NAMALWA (cell line): ENCODE measurements around the gene BUB1B.
"Not testable (repeated sequence)": the region's sequence is repeated elsewhere in the genome, so short reads cannot be mapped to it uniquely, and the experiment has no call there.

Experiments used
- DNase-seq: peaks from one replicate; pipeline ENCODE4 v3.0.0-alpha.2; 2015; ENCODE audit warnings: low spot score

Gene BUB1B, protein sequence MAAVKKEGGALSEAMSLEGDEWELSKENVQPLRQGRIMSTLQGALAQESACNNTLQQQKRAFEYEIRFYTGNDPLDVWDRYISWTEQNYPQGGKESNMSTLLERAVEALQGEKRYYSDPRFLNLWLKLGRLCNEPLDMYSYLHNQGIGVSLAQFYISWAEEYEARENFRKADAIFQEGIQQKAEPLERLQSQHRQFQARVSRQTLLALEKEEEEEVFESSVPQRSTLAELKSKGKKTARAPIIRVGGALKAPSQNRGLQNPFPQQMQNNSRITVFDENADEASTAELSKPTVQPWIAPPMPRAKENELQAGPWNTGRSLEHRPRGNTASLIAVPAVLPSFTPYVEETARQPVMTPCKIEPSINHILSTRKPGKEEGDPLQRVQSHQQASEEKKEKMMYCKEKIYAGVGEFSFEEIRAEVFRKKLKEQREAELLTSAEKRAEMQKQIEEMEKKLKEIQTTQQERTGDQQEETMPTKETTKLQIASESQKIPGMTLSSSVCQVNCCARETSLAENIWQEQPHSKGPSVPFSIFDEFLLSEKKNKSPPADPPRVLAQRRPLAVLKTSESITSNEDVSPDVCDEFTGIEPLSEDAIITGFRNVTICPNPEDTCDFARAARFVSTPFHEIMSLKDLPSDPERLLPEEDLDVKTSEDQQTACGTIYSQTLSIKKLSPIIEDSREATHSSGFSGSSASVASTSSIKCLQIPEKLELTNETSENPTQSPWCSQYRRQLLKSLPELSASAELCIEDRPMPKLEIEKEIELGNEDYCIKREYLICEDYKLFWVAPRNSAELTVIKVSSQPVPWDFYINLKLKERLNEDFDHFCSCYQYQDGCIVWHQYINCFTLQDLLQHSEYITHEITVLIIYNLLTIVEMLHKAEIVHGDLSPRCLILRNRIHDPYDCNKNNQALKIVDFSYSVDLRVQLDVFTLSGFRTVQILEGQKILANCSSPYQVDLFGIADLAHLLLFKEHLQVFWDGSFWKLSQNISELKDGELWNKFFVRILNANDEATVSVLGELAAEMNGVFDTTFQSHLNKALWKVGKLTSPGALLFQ

DNA sequence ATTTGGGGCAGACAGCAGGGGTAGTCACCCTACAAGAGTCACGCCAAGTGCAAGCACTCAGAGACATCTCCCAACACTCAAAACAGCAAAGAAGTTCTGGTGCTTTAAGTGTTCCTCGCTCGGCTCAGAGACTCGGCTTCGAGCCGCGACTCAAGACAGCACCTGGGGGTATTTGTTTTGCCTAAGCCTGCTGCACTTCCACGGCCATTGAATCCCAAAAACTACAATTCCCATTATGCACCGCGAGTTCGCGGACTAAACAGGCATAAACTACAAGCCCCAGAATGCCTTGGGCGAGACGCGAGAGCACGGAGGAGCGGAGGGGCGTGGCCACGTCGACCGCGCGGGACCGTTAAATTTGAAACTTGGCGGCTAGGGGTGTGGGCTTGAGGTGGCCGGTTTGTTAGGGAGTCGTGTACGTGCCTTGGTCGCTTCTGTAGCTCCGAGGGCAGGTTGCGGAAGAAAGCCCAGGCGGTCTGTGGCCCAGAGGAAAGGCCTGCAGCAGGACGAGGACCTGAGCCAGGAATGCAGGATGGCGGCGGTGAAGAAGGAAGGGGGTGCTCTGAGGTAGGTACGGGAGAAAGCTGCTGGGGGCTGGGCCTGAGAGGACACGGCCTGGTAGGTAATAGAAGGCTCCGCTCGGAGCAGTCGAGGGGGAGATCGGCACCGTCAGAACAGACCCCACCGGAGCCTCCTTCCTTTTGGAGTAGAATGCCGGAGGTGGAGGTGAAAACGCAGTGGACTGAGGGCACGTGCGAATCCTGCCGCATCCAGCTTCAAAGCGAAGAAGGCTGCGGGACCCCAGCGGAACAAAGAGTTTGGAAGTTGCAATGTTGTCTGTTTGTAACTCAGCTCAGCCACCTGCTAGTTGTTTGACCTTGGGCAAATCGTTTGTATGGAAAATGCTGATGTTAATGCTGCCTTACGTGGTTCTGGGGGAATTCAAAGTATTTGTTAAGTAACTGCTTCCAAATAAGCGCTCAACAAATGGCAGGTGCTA lies at the start of gene BUB1B:
TSS of gene BUB1B (plus strand) at position 381 of the 1,000 bp plus-strand sequence. CDS start at position 533, 152 bp downstream.
- peak; percentile 99 for DNase-seq

DNA sequence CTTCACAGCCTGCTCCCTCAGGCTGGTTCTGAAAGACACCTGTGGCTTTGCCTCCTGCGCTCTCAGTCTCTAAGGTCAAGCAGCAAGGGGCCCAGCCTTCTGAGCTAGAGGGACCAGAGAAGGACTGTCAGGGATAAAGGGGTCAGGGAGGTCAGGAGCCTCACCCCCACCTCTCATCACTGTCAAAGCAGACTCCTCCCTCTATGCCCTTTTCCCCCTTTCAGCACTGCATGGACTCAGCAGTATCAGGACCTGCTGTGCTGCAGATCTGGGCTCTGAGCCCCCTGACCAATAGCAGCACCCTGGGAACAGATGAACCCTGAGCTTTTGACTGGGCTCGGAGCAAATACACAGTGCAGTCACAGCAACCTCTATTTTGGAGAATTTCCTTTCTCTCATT lies 49.0 kb upstream of the BUB1B start:
- no peak for DNase-seq

DNA sequence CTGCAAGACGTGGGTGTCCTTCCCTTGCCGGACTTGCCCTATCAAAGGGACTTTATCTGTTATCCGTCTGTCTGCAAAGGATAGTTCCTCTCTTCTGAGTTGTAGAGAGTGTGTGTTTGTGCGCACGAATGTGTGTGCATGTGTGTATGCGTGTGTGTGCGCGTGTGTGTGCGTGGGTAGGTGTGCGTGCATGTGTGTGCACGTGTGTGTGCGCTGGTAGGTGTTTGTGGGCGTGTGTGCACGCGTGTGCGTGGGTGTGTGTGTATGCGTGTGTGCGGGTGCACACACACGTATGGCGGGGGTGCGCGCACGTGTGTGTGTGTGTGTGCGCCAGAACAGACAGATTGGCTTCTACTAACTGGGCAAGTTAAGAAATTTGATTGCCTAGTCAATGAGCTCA lies 48.1 kb upstream of the BUB1B start:
- DNase-seq = no peak

DNA sequence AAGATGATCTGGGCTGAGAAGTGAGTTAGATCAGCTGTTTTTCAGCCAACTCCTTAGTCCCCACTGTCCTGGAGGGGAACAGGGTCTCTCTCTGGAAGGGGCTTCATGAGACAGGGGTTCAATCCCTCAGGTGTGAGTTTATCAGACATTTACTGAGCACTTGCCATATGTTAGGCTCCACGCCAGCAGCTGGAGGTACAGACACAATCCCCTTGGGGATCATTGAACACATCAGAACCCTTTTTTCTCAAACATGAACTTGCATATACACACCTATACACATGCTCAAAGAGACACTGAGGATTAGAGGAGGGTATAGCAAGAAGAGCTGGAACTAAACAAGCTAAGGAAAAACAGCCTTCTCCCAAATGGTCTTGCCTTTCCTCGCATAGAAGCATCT lies 46.7 kb upstream of the BUB1B start:
- DNase-seq = peak; percentile 49

DNA sequence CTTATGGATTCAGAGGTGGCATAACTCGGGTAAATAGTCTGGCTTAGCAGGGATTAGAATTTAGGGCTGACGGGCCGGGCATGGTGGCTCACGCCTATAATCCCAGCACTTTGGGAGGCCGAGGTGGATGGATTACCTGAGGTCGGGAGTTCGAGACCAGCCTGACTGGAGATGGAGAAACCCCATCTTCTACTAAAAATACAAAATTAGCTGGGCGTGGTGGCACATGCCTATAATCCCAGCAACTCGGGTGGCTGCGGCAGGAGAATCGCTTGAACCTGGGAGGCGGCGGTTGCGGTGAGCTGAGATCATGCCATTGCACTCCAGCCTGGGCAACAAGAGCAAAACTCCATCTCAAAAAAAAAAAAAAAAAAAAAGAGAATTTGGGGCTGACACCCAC lies 45.8 kb upstream of the BUB1B start:
- not testable (repeated sequence) for DNase-seq

DNA sequence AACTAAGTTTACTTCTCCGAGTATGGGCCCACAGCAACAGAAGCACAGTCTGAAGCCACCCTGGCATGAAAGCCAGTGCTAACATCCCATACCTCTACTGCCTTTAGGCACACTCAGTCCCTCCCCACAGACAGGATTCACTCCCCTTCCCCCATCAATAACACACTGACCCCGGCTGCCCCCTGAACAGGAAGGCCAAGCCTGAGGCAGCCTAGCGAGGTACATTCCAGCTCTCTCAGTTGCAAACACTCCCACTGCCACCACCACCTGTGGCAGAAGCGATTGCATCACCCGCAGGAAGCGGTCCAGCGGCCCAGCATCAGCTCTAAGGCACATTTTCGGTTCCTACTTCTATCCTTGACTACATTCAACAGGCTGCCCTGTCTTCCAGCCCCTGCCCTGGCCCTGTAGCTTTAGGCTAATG lies 45.2 kb upstream of the BUB1B start:
- DNase-seq = peak; percentile 94

DNA sequence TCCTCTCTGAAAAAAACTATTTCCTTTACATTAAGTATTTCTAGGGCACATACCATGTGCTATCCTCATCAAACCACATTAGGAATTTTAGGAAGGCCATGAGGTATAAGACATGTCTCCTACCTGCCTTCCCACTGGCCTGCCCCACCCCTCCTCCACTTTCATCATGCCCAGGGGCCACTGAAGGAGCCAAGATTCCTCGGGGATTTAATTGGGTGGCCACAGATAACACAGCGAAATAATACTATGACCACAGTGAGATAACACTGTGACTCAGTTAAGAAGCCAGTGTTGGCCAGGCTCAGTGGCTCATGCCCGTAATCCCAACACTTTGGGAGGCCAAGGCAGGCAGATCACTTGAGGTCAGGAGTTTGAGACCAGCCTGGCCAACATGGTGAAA lies 42.4 kb upstream of the BUB1B start:
- DNase-seq = no peak

DNA sequence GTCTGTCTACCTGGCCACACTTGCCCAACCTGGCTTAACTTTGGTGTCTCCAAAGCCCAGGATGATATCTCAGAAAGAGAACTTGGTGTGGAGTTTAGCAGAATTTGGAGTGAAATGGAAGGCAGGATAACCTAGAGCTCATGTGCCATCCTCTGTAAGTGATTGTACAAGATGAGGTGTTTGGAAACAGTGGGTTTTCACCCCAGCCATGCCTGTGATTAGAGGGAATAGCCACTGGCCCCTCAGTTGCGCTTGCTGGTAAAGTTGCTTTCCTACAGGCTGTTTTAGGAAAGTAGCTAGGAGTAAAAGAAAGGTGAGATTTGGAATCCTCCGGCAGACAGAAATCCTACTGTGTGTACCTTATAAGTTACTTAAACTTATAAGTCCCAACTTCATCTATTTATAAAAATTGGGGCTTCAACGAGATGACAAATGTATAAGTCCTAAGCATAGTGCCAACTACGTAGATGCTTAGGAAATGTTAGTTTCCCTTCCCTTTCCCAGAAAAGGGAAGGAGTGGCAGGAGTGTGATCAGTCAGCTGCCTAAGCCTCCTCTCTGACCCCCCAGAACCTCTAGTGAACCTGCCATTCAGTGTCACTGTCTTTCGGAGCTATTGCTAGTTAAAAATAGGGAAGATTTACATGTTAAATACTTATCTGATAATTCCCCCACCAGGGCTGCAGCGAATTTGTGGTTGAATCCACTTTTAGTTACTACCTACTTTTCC lies 38.8 kb upstream of the BUB1B start:
- DNase-seq = no peak

DNA sequence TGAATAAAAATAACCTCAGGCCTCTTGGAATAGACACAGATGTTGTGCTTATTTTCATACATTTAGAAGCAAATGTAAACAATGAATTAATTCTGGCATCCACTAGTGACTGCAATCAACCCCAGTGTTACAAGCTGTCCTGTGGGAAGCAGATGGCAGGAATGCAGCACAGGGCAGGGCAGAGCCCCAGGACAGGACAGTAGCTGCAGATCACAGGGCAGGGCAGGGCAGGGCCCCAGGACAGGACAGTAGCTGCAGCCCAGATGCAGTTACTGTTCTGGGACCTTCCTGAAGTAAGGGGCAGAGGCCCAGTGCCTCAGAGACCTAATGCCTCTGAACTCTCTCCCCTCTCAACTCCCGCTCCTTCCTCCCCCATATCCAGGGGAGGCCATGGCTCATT lies 37.9 kb upstream of the BUB1B start:
- not testable (repeated sequence) for DNase-seq

DNA sequence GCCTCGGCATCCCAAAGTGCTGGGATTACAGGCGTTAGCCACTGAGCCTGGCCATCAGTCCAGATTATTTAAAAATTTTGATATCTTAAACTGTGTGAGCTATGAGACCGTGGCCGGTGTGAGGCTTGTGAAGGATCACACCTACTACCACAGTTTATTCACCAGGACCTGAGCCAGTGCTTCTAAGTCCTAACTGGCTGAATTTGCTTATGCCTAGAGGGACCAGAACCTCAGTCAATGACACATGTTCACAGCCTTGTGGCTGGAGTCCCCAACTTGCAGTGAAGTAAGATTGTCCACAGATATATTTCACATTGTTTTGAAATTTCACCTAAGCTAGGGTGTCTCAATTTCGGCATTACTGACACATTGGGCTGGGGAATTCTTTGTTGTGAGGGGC lies 37.0 kb upstream of the BUB1B start:
- DNase-seq = not testable (repeated sequence)

DNA sequence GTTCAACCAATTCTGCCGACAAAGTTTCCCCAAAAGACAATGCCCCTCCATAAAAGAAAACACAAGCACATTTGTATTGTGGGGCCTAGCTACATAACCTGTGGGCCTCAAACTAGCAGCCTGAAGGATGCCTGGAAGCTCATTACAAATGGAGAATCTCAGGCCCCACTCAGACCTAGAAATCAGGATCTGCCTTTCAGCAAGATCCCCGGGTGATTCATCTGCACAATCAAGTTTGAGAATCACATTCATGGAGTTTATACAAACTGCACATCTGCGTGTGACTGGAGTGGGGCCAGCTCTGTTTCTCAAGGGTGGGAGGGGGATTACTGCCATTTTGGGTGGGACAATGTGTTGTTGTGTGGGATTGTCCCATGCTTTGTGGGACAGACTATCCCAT lies 36.5 kb upstream of the BUB1B start:
- DNase-seq = not testable (repeated sequence)

DNA sequence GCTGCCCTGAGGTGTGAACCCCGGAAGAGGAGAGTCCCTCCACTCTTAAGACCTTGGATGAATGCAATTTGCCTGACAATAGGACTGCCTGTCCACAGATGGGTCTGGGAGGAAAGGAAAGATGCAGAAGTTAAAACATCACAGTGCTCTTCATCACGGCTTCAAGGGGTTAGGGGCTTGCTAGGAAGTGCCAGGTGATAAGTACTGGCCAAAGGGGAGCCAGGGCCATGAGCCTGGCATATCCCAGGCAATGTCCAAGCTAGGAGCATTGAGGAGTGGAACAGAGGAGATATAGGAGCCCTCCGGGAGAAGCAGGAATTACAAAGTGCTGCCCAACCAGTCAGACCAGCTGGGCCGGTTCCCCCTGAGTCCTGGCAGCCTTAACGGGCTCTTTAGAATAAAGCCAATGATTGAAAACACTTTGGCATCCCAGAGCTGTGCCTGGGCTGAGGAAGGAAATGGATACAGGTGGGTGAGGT lies 36.0 kb upstream of the BUB1B start:
- not testable (repeated sequence) for DNase-seq

DNA sequence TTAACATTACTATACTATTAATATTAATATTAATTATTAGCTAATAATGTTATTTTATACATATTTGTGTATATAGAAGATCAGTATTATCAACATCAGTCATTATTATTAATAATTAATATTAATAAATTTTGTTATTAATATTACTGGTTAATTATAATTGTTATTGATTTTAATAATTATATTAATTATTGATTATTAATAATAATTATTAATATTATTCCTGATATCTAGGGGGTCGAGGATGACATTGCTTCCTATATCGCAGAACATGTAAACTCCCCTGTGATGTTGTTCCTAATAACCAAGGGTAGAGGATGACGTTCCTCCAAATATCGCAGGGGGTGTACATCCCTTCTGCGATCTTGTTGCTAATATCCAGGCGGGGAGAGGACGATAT lies 34.9 kb upstream of the BUB1B start:
- DNase-seq = no peak

DNA sequence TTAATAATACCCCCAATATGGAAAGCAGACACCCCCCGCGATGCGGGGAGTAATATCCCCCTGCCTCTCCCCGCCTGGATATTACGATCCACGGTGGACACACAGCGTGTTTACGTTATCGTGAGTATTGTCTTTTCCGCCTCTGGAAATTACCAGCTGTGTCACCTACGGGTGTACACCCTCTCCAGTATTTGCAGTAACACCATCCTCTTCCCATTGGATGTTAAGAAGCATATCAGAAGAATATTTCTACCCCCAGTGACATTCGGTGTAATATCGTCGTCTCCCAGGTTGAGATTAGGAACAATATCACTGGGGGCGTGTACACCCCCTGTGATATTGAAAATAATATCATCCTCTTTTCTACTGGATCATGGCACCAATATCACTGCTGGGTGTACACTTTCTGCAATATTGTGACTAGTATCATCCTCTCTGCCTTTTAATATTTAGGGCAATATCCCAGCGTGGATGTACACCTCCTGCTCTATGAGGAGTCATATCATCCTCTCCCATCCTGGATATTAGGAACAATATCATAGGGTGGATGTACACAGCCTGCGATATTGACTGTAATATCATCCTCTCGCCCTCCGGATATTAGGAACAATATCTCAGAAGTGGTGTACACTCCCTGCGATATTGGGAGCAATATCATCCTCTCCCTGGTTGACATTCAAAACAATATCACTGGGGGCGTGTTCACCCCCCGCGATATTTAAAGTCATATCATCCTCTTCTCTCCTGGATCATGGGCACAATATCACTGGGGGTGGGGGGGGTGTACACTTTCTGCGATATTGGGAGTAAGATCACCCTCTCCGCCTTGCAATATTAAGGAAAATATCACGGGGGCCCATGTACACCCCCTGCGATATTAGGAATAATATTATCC lies 31.9 kb upstream of the BUB1B start:
- no peak for DNase-seq

DNA sequence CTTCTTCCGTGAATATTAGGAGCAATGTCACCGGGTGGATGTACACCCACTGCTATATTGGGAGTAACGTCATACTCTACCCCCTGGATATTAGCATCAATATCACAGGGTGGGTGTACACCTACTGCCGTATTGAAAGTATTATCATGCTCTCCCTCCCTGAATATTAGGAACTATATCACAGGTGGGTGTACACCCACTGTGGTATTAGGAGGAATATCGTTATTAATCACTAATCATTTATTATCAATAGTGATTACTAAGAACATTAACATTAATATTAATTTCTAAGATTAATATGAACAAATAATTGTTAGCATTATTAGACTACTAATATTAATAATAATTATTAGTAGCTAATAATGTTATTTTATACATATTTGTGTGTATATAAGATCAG lies 30.8 kb upstream of the BUB1B start:
- DNase-seq = no peak

DNA sequence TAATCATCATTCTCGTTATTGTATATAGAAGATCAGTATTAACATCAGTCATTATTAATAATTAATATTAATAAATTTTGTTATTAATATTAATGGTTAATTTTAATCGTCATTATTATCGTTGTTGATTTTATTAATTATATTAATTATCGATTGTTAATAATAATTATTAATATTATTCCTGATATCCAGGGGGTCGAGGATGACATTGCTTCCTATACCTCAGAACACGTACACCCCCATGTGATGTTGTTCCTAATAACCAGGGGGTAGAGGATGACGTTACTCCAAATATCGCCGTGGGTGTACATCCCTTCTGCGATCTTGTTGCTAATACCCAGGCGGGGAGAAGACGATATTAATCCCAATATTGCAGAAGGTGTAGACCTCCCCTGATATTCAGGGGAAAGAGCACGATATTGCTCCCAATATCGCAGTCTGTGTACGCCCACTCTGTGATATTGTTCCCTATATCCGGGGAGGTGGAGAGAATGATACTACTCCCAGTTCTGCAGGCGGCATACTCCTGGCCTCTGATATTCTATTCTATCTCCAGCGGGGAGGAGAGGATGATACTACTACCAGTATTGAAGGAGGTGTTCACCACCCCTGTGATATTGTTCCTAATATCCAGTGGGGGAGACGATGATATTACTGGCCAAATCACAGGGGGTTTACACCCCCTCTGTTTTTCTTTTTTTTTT lies 29.9 kb upstream of the BUB1B start:
- DNase-seq = no peak

DNA sequence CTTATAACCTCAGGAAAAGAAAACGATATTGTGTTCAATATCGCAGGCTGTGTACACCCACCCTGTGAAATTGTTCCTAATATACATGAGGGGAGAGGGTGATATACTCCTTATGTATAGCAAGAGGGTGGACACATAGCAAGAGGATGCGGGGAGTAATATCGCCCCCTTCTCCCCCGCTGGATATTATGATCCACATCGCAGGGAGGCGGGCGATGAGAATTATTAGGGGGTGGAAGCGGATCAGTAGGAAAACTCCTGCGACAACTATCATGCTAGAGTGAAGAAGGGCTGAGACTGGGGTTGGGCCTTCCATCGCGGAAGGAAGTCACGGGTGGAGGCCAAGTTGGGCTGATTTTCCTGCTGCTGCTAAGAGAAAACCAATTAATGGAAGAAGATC lies 27.3 kb upstream of the BUB1B start:
- DNase-seq = no peak

DNA sequence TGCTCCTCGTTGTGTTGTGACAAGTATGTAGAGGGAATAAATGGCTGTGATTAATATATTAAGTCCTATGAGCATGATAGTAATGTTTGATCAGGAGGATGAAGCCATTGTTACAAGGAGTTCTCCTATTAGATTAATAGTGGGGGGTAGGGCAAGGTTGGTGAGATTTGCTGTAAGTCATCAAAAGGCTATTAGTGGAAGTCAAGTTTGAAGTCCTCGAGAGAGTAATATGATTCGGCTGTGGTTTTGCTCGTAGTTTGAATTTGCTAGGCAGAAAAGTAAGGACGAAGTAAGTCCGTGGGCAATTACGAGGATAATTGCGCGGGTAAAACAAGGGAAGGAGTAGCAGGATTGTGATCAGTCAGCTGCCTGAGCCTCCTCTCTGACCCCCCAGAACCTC lies 26.0 kb upstream of the BUB1B start:
- DNase-seq = no peak
